HG03442 (cell line): ENCODE measurements around the gene PDE11A.

ENCODE experiments used
- ATAC-seq: cut with Tn5 transposase; IDR thresholded peaks from one replicate; pipeline ENCODE4 v1.9.1; 2021; ENCODE audit warnings: mild to moderate bottlenecking, moderate library complexity; ENCODE audit not compliant: unreplicated experiment

The PDE11A gene

DNA sequence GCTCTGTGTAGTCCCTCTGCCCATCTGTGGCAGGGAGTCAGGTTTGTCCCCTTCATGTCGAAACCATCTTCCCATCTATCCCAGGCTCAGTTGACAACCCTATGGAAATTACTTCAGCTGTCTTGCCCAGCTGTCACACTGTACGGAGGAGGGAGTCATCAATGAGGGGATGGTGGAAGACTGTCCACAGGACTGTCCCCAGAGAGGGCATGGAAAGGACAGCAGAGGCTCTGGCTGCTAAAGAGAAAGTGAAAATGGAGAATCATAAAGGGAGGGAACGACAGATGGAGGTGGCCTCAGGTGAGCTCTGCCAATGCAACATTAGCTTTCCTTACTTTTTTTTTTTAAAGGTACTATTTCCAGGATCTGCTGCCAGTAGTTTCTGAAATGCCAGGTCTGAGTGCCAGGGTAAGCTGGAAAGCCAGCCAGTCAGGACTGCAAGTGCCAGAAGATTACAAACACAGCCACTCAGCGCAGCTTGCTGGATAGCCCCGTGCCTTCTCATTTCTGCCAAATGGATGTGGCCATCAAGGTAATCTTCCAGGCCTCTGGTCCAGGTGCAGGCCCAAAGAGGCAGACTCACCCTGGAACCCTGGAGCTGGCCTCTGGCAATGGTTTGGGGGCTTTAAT lies 487.2 kb downstream of the PDE11A start:
- no peak for ATAC-seq

DNA sequence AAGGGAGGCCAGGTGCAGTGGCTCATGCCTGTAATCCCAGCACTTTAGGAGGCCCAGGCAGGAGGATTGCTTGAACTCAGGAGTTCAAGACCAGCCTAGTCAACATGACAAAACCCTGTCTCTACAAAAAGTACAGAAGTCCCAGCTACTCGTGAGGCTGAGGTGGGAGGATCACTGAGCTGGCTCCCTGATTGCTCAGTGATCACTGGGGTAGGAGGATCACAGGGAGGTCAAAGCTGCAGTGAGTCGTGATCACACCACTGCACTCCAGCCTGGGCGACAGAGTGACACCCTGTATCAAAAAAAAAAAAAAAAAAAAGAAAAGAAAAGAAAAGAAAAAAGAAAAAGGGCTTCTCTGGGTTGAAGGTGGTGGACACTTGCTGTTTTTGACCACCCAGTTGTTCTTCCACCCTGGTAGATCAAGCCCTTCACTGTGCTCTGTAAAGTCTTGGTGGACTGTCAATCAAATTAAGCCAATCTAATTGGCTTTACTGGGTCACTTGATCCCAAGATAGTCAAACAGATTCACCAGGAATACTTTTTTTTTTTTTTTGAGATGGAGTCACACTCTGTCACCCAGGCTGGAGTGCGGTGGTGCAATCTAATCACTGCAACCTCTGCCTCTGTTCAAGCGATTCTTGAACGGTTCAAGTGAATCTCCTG lies 488.4 kb downstream of the PDE11A start:
- ATAC-seq = no peak

DNA sequence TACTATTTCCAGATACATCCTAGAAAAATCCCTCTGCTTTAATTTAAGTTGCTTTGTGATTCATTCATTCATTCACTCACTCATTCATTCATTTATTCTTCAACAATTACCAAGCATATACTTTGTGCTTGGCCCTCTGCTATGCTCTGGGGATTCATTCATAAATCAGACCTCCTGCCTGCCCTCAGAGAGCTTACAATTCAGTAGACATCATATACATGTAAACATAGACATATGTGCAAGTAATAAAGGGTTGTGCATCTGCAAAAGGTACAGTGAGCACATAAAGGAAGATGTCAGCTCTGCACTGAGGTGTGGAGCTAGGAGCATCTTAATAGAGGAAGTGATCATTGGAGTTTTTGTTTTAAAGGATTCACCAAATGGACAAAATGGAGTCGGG lies 490.6 kb downstream of the PDE11A start:
- no peak for ATAC-seq

DNA sequence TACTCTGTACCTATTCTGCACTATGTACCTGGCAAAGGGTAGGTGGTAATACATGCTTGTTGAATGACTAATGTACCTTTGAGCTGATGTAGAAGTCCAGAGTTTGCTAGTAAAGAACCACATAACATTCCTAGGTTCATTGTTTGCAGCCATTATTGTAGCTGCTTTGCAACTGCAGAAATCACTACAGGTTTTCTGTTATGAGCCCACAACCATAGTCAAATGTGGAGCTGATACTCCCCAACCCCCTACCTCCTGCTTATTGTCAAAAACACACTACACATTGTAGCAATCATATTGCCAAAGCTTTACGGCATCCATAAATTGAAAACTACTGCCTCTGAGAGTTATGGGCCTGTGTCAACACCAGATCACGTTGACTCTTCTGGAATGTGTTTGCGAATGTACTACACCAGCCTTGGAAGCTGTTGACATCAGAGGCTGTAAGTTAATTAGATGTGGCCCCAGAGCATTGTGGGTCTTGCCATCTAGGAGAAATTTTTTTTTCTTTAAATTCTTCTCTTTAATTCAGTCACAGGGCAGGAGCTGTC lies 493.0 kb downstream of the PDE11A start:
- ATAC-seq = no peak

DNA sequence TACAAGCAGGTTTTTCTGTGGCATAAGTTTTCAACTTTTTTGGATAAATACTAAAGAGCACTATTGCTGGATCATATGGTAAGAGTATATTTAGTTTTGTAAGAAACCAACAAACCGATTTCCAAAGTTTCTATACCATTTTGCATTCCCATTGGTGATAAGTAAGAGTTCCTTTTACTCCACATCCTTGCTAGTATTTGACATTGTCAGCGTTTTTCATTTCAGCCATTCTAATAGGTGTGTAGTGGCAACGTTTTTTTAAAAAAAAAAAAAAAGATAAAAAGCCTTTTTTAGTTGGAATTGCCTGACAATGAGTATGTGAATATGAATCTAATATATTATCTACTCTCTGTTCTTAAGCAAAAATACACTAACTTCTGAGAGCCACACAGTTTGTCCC lies 494.1 kb downstream of the PDE11A start:
- ATAC-seq = no peak

DNA sequence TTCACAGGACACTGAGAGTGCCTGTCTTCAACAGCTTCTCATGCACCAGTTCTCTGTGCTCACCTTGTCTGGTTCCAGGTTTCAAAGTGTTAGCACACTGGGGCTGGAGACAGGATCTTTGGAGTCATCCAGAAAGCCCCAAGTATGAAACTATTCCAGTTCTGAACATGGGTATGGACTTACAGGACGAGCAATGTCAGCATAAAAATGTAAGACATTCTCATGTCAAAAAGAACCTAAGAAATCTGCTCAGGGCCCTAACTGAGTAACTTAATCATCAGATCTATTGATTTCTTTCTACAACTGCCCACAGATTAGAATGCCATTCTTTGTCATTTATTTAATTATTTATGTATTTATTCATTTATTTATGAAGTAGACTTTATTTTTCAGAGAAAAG lies 495.5 kb downstream of the PDE11A start:
- ATAC-seq = no peak

DNA sequence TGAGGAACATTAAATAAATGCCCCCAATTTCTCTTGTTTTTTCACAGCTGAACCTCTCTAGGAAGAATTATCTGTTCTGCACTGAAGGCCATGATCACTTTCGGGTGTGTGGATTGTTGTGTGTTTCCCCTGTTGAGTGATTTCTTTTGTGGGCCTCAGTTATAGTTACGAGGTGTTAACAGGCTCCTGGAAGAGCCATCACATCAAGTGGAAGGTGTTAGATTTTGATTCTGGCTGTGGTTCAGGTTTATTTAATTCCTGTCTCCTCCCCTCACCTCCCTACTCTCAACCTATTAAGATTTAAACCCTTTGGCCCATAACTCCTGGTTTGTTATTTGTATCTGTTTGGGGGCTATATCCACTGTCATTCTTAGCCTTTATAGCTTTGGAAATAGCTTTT lies 497.2 kb downstream of the PDE11A start:
- ATAC-seq = no peak

DNA sequence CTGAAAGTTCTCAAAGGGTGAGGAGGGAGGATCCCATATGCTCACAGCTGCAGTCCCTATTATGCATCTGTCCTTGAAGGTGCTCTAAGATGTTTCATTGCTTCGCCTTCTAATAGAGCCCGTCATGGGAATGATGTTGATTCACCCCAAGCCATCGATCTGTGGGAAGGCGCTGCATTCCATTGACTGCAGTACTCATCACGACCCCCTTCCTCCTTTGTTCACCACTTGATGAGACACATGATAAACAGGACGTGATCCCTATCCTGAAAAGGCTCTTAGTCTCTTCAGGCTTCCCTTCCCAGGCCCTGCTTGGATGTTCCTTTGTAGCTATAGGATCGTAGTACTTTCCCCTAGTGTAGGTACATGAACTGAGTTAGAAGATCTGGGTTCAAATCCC lies 498.2 kb downstream of the PDE11A start:
- no peak for ATAC-seq
